OCI-LY3 (cell line): Measurements from ENCODE around the gene PARS2.

Experiments
- CTCF ChIP-seq: fragments of 200-600, 300-600 bp; sonication (generic); IDR thresholded peaks from 2 replicates; pipeline ENCODE4 v1.5.1; 2014; ENCODE audit warnings: antibody characterized with exemption, low read length, low read depth
- EZH2phosphoT487 ChIP-seq: fragments of 200-600 bp; shearing (Covaris generic); IDR thresholded peaks from 2 replicates; pipeline ENCODE4 v1.6.1; 2018; ENCODE audit warnings: antibody characterized with exemption, mixed run types, low read depth

GRCh38 chr1:54772951-54773350, 8.6 kb upstream of the PARS2 start:
- TF ChIP-seq CTCF: no peak
- TF ChIP-seq EZH2phosphoT487: no peak
